ENCODE data around the gene COMMD3. TPM values are rescaled to one million over a fixed set of nuclear protein-coding genes. Genes with fewer than 3 reads are reported as not detected.

Gene COMMD3
- total RNA-seq, 1 donor from 2014 or later, result 92.4 TPM

DNA sequence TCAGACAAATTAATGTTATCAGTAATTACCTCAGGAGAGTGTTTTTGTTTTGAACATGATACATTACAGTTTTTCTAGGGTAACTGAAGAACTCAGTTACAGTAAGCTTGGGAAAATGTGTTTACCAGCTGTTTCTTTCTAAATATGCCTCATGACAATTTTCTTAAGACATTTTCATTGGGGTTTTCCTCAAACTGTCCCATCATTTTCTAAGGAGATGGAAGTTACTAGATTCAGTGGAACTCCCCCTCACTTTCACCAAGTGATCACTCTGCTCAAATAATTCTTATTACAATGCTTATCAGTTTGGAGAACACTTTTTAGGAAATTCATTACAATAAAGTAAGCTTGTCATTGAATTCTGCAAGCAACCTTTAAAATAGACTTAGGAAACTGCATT lies 22.7 kb downstream of the COMMD3 start:
- Histone ChIP-seq H3K4me3 (ENCODE audit: low read depth, low read length) (no peak overlapping the region), H3K36me3 (ENCODE audit: control insufficient read depth, insufficient read depth, low read length) (no peaks in the 10 kb centered on the region), H3K27me3 (ENCODE audit: control insufficient read depth, insufficient read depth, low read length) (peaks cover 65% of the 10 kb centered on the region)
- TF ChIP-seq, protein P1, sequence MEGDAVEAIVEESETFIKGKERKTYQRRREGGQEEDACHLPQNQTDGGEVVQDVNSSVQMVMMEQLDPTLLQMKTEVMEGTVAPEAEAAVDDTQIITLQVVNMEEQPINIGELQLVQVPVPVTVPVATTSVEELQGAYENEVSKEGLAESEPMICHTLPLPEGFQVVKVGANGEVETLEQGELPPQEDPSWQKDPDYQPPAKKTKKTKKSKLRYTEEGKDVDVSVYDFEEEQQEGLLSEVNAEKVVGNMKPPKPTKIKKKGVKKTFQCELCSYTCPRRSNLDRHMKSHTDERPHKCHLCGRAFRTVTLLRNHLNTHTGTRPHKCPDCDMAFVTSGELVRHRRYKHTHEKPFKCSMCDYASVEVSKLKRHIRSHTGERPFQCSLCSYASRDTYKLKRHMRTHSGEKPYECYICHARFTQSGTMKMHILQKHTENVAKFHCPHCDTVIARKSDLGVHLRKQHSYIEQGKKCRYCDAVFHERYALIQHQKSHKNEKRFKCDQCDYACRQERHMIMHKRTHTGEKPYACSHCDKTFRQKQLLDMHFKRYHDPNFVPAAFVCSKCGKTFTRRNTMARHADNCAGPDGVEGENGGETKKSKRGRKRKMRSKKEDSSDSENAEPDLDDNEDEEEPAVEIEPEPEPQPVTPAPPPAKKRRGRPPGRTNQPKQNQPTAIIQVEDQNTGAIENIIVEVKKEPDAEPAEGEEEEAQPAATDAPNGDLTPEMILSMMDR (IDR thresholded peaks at IDR 0.05; ENCODE audit: insufficient read depth, low read length, poor library complexity, severe bottlenecking), result no peak
- DNase-seq (ENCODE audit: low read depth), result no peak

DNA sequence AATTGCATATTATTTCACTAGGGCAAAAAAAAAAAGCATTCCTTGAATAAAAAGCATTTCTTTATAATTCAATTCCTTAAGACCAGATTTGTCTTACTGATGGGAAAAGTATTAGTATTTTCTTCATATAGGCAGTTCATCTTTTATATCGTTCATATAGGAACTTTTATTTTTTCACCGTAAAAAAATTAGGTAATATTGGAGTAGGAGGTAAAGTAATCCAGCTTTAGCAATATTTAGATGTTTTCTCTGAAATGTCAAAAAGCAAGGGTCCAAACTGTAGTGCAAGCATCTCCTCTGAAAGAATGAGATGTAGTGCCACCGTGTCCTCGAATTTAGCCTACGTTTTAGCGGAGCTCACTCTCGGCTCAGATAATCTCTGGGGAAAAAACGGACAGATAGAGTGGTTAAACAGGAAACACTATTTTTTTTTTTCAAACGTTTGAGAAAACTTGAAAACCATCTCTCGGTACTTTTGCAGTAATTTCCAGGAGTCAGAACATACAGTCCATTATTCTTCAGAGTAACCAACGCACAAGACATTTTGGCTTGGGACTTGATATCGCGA lies 23.7 kb downstream of the COMMD3 start:
- Histone ChIP-seq H3K27me3 (ENCODE audit: control insufficient read depth, insufficient read depth, low read length) (peaks cover 67% of the 10 kb centered on the region), H3K4me3 (ENCODE audit: low read depth, low read length) (peak overlapping the region; percentile 73), H3K36me3 (ENCODE audit: control insufficient read depth, insufficient read depth, low read length) (no peaks in the 10 kb centered on the region)
- DNase-seq (ENCODE audit: low read depth), result no peak
- TF ChIP-seq, protein P1 (IDR thresholded peaks at IDR 0.05; ENCODE audit: insufficient read depth, low read length, poor library complexity, severe bottlenecking), result no peak

DNA sequence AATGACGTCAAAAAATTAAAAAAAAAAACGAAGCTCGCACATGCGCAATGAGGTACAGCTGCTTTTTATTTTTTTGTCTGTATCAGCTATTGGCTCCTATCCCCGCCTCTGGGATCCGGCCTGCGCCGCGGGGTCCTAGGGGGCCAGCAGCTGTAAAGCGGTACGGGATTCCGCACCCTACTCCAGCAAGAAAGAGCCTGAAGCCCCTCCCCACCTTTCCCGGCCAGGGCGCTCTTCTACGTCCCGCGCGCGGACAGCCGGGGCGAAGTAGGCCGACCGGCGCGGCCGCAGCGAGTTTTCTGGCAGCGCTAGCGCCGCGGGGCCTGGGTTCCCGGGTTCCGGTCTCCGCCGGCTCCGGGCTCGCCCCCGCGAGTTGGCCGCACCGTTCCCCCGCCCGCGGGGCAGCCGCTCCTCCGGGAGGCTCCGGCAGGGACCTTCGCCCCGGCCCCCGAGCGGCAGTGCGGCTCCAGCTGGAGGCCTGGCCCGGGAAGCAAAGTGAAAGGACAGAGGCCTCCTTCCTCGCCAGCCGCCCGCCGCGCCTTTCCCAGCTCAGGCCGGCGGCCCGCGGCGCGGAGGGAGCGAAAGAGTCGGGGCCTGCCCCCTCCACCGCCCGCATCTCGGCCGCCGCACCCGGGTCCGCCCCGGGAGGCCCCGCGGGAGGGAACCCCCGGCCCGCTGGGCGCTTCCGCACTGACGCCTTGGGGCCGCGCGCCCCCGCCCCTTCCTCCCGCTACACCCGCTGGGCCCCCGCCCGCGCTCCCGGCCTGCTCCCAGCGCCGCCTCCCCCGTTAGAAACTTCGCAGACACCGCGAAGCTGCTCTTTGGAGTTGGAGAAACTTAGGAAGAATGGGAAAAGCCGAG lies 24.4 kb downstream of the COMMD3 start:
- peaks cover 67% of the 10 kb centered on the region for H3K27me3 ChIP-seq (ENCODE audit: control insufficient read depth, insufficient read depth, low read length)
- no peaks in the 10 kb centered on the region for H3K36me3 ChIP-seq (ENCODE audit: control insufficient read depth, insufficient read depth, low read length)
- DNase-seq (ENCODE audit: low read depth), result no peak
- H3K4me3 ChIP-seq (ENCODE audit: low read depth, low read length), result peak overlapping the region; percentile 73
- TF ChIP-seq, protein P1 (IDR thresholded peaks at IDR 0.05; ENCODE audit: insufficient read depth, low read length, poor library complexity, severe bottlenecking), result no peak

DNA sequence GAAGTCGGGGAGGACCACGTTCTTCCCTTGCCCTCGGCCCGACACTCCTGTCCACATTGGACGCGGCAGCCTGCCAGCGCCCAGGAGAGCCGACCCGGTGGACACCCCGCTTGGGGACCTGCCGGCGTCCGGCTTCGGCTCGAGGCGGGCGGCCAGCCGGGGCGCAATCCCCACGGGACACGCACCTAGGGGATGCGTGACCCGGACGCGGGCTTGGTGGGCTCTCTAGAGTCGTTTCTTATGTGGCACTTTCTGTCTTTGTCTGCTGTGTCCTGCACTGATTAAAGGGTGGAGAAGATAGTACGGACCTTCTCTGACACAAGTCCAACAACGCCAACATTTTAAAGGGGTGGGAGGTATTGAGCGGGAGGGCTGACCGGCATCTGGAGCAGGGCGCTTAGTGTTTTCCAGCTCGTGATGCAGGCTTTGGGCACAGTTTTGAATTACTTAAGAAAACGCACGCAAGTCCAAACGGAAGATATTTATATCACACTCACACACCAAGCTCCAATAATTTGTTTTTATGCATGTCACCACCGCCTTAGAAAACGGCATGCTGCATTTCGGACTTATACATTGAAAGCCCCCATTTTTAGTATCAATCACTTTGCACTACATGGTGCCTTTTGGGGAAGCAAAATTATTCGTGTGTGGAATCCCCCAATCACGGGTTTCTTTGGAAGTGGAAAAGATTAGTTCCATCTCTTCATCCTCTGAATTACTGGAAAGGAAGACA lies 25.2 kb downstream of the COMMD3 start:
- Histone ChIP-seq H3K4me3 (ENCODE audit: low read depth, low read length) (peak overlapping the region; percentile 73), H3K36me3 (ENCODE audit: control insufficient read depth, insufficient read depth, low read length) (no peaks in the 10 kb centered on the region), H3K27me3 (ENCODE audit: control insufficient read depth, insufficient read depth, low read length) (peaks cover 65% of the 10 kb centered on the region)
- DNase-seq (ENCODE audit: low read depth), result no peak
- TF ChIP-seq, protein P1 (IDR thresholded peaks at IDR 0.05; ENCODE audit: insufficient read depth, low read length, poor library complexity, severe bottlenecking), result no peak

DNA sequence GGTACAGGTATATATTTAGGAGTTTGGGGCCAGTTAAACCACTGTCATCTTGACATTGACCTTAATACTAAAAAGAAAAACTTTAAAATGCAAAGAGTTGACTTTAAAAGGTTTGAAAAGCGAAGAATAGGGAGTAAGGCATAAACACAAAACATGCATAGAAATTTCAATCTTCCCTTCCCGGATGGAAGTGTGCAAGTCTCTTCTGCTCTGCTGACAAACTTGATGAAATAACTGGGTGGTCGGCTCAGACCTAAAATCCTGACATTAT lies 25.7 kb downstream of the COMMD3 start:
- H3K4me3 ChIP-seq (ENCODE audit: low read depth, low read length), result no peak overlapping the region
- H3K36me3 ChIP-seq (ENCODE audit: control insufficient read depth, insufficient read depth, low read length), result no peaks in the 10 kb centered on the region
- peaks cover 60% of the 10 kb centered on the region for H3K27me3 ChIP-seq (ENCODE audit: control insufficient read depth, insufficient read depth, low read length)
- no peak for DNase-seq (ENCODE audit: low read depth)
- TF ChIP-seq, protein P1 (IDR thresholded peaks at IDR 0.05; ENCODE audit: insufficient read depth, low read length, poor library complexity, severe bottlenecking), result no peak

Measured in kidney epithelial cell (primary cell).